NCI-H524 treated with DMSO at 0.1 percent for 48 hours (cell line): ENCODE measurements around the gene ZNF648.
A peak's percentile ranks its signal among the peaks of the same experiment; 100 is the strongest.
"Not testable (repeated sequence)": the region's sequence is repeated elsewhere in the genome, so short reads cannot be mapped to it uniquely, and the experiment has no call there.

ENCODE experiments used
- DNase-seq: peaks from one replicate; lab custom pipeline; 2025; lab: John Stamatoyannopoulos, UW

The ZNF648 gene

DNA sequence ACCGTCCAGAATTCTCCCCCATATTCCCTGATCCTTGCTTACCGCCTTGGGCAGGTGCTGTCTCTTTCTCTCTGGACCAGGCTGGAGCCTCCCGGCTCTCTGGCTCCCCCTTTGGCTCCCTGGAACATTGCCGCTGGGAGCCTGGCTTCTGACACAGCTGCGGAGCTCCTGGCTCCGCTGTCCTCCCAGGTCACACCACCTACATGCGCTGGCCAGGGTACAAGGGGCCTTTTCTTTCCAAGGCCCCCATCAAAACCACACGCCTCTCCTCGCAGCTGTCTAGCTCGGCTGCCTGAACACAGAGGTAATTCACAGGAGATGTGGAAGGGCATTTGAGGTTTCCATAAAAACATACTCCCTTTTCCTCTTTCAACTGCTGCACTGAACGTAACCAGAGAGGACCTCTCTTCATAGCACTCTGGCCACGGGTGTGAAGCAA, 7.5 kb upstream of the ZNF648 start:
- DNase-seq = no peak

DNA sequence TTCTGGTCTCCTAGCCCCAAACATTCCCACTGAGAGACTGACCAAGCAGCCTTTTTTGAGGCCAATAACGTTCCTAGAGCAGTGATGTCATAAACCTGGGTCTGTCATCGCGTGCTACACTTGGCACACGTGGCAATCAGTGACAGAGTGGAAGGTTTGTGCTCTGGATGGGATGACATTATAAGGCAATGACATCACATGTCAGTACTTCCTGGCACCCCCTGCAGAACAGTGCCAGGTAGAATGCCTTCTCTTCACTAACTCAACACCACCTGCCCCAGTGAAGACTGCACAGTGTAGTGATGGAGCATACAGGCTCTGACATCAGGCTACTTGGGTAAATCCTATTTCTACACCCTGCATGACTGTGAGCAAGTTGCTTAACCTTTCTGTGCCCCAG, 5.4 kb upstream of the ZNF648 start:
- no peak for DNase-seq

DNA sequence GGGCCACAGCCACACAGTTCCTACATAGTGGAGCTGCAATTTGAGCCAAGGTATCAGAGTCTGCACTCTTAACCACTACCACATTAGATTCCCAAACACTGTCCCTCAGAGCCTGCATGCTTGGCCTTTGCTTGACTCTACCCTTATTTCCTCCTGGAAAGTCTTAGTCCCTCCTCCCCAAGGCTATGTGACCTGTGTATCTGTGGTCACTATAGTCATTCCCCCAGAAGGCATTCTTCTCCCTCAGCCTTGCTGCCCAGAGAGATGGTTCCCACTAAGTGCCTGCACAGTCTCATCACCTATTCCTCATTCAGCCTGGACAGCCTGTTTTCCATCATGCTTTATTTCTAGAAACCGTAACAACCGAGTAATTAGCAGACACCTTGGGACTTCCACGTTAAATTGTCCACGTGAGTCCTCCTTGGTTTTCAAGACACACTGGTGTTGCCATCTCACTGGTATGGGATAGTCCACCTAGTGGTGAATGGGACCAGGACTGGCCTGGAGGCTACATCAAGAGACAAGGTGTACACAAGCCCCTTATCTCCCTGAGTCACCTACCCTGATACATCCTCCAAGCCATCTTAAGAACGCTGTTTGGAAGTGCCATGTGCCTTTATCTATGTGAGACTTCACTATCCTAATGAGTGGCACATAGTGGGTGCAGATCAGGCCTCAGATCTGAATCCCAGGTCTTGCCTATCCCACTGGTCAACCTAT, 3.8 kb upstream of the ZNF648 start:
- no peak for DNase-seq

DNA sequence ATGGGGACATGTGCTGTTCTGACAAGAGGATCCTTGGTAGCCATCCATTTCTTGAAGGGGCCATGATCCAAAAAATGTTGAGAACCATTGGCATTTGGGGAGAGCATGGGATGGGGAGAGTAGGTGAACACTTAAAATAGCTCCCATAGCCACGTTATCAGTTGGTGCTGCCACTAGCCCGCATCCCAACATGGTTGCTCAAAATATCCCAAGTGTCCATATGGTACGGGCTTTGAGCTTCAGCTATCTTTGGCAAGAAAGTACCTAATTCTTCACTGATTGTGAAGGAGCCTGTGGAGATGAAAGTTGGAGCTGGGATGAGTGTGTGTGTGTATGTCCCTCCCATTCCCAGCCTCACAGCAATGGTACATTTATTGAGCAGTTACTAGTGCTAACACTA, 3.1 kb upstream of the ZNF648 start:
- no peak for DNase-seq

DNA sequence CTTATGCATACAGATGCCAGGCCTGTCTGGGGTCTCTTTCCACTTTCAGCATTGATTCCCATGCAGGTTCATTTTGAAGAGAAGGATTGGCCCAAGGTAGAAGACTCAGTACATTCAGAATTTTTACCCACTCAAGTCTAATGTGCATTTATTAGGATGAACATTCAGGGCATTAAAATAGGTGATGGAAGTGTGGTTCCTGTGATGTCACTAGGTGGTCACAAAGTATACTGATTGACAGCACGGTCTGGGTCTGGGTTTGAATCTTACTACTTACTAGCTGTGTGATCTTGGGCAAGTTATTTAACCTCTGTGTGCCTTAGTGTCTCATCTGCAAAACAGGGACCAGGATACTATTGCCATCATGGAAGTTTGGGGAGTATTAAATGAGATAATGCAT, 711 bp upstream of the ZNF648 start:
- DNase-seq = no peak

DNA sequence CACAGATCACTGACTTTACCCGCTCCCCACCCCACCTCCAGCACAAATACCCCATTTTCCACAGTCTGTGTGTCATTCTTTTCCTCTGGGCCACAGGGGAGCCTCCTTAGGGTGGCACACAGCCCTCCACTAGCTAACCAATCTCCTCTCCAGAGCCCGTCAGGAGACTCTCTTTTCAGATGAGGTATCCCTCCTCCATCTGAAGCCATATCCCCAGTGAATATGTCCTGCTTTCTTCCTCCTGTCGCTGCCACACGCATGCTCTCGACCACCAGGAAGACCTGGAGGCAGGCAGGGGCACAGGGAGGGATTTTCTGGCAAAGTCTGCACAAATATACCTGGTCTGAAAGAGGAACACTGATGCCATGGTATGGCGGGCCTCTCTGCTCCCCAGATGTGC, 635 bp downstream of the ZNF648 start:
- DNase-seq = no peak

DNA sequence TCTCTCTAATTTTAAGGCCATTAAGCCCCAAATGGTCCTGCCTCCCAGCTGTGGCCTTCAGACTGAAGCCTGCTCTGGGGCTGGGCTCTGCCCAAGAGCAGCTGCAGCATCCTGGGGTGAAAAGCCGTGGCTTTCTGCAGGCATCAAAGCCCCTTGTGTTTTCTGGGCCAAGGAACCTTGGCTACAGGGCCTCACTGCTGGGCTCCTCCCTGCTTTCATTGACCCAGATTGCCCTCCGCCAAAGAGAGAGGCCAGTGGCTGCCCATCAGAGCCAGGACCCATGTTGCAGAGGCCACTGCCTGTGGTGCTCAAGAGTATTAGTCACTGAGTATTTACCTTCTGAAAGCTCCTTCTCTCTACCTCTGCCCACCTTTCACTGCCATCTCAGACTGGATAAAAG, 1.6 kb downstream of the ZNF648 start:
- no peak for DNase-seq

DNA sequence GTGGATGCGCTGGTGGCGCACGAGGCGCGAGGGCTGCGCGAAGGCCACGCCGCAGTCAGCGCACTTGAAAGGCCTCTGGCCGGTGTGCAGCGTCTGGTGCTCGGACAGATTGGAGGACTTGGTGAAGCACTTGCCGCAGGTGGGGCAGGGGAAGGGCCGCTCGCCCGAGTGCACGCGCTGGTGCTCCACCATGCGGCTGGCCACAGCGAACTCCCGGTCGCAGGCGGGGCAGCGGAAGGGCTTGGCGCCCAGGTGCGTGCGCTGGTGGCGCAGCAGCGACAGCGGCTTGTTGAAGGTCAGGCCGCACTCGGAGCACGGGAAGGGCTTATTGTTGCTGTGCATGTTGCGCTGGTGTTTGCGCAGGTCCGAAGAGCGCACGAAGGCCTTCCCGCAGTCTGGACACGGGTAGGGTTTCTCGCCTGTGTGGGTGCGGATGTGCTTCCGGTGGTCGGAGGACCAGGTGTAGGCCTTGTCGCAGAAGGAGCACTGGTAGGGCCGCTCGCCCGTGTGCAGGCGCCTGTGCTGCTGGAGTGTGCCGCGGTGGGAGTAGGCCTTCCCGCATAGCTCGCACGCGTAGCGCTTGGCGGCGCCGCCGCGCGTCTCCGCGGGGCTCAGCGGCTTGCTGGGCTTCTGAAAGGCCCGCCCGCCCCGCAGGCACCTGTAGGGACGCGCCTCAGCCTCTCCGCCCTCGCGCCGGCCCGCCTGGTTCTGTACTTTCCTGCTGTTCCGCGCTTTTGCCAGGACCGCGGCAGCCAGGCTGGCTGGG, 4.7 kb downstream of the ZNF648 start:
- no peak for DNase-seq

DNA sequence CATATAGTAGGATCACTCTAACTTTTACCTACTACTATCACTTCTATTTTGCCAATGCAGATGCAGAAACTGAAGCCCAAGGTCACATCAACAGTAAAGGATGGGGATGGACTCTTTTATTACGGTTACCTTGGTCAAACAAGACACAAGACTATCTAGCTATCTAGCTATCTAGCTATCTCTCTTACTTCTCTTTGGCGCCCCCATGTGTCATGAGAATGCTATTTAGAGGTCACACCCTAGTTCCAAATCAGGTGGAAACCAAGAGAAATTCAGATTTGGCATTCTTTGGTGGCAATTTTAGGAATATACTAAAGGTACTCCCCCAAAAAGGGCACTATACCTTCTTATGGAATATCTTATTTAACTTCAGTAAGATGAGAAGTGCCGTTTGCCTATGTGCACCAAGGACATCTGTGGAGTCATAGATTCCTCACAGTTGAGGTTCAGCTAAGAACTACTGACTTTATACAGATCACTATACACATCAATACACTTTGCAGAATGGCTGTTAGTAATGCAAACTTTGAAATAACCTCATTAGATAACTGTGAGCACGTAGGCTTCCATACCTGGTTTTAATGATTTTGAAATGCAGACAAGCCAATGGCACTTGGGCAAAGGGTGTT, 6.7 kb downstream of the ZNF648 start:
- DNase-seq = no peak

DNA sequence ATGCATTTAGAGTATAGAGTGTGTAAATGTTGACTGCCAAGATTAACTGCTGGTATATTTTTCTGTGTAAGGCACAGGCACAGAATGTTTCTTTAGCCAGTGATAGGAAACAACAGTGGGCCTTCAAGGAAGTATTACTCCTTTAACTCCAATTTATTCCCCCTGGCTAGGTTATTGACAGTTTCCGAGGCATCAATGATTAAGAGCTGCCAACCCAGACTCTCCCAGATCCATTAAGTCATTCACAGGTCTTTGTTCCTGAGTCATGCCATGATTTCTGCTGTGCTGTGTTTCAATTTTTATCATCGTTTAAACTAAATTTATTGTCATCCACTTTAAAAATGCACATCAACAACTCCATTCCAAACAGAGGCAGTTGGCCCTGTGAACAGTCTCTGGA, 9.2 kb downstream of the ZNF648 start:
- DNase-seq = no peak

DNA sequence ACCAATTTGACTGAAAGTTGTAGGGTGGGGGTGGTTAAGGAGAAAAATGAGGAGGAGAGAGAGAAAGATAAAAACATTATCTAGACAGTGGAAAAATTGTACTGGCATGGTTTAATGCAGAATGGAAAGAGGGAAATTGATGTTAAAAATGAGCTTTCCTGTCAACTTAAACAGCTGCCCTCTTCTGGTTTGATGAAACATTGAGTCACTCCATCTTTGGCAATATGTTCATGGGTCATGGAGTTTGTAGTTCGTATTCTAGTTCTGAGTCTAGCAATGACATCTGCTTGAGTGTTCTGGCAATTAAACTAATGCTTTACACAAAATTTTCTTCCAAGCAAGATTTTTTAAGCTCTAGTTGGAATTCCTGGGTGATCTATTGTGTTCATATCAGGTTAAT, 9.6 kb downstream of the ZNF648 start:
- DNase-seq = no peak

DNA sequence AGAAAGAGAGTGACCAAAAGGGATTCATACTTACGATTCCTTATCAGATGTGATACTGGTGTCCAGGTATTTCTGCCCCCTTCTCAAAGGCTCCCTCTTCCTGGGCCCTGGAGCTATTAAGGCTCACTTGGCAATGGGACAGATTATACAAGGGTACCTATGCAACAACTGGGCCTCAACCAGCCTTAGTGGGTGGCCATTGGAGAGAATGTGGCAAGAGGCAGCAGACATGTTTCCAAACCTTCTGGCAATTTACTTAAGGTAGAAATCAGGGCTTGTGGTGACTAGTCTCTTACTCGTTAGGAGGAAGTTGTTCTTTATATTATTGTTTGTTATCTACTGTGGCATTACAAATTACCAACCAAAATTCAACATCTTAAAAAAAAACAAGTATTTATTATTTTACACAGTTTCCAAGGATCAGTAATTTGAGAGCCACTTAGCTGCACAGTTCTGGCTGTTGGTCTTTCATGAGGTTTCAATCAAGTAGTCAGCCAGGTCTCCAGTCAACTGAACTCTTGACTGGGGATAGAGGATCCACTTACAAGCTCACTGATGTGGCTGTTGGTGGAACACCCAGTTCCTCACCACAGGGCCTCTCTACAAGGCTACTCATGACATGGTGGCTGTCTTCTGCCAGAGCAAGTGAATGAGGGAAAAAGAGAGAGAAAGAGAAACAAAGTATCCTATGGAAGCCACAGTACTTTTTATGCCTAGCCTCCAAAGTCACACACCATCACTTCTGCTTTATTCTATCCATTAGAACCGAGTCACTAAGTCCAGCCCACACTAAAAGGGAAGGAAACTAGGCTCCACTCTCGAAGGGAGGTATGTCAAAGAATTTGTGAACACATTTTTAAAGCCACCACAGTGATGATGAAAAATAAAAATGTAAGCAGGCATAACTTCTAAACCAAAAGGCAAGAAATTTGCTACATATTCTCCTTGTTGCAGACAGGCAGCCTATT, 10.7 kb downstream of the ZNF648 start:
- DNase-seq = no peak

DNA sequence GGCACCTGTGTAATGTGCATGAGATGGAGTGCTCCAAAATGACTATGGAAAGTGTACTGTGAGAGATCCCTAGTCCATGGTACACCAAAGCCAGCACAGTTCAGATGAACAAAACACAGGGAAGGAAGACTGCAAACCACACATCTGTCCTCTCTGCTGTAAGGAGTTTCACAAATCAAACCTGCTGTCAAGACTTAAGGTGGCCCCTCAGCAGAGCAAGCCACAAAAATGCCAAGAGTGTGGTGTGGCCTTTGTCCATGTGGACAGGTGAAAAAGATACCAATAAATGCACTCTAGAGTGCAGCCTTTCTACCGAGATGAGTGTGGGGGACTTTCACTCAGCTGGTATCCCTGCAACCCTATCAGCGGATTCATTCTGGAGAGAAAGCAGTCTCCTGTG, 12.9 kb downstream of the ZNF648 start:
- no peak for DNase-seq

DNA sequence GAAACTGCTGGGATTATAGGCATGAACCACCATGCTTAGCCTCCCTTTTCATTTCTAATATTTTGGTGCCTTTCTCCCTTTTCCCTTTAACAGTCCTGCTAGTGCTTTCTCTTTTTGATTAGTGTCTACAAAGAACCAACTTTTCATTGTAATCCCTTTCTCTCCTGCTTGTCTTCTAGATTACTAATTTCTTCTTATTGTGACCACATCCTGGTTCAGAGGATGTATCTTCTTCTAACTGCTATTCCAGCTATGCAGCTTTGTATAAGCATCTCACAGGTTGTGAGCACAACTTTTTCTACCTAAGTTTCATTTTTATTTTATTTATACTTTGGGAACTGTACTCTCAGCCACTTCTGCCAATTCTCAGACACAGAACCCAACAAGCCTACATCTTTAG, 14.7 kb downstream of the ZNF648 start:
- no peak for DNase-seq

DNA sequence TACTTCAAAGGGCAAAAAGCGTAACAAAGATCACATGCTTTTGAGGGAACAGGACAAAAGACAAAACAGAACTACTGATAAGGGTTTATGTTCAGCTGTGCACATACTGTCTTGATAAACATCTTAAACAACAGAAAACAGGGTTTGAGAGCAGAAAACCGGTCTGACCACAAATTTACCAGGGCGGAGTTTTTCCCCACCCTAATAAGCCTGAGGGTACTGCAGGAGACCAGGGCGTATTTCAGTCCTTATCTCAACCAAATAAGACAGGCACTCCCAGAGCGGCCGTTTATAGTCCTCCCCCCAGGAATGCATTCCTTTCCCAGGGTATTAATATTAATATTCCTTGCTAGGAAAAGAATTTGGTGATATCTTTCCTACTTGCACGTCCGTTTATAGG, 16.0 kb downstream of the ZNF648 start:
- DNase-seq = not testable (repeated sequence)

DNA sequence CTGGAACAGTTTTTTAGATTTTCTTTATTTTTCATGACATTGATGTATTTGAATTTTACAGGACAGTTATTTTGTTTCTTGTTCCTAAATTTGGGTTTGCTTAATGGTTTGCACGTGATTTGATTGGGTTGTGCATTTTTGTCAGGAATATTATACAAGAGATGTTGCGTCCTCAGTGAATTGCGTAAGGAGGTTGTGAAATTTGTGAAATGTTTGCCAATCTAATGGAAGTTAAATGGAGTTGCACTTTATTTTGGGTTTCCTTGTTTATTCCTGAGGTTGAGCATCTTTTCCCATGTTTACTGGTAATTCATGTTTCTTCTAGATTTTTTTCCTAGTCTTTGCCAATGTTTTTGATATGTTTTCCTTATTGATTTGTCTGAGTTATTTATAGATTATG, 19.9 kb downstream of the ZNF648 start:
- no peak for DNase-seq

DNA sequence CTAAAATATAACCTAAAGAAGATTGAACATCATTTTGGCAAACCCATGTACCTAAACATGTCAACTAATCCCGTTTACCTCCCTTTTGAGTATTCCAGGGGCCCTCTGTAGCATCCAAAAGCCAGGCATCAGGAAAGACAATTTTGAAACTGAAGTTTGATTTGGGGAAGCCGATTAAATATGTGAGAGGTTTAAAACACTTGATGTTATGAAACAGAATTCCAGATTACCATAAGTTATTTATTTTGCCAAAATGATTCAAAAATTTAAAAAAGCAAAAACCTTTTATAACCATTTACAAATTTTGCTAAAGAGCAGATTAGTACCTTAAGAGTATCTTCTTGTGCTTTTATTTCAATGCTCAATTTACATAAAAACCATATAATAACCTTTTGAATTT, 23.3 kb downstream of the ZNF648 start:
- DNase-seq = no peak

DNA sequence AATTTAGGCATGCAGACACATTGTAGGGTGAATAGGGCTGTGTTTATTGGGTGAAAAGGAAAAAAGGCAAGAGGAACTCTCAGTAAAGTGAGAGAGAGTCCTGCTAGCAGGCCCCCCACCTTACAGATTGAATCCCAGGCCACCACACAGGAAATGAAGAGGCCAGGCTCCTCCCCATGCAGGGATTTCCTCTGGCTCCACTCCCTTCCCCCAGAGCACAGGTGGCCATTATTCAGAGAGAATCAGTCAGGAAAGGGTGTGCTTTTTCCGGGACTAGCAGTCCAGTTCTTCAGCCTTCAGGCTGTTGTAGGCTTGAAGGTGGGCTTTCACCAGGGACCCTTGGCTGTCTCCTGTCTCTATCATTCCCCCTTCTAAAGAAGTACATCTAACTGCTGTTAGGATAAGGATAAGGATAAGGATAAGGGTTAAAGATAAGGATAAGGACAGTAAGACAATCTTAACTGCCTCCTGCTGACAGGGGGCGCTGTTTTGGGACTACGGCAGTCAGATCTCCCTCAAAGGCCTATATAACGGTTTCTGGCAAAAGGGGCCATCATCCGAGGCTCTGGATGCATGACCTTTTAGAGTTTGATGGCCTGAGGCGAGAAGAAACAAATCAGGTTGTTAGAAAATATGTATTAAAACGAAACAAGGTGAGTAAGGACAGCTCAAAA, 26.3 kb downstream of the ZNF648 start:
- no peak for DNase-seq

DNA sequence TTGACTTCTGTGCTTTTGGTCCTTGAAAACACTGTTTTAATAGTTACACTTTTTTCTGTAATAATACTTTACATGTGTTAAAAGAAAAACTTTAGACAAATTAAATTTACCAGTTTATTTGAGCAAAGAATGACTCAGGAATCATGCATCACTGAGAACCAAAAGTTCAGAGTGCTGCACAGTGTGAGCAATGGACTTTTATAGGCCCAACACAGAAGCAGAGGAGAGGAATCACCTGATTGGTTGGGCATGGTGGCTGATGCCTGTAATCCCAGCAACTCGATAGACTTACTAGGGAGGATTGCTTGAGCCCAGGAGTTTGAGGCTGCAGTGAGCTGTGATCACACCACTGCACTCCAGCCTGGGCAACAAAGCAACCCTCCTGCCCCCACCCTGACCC, 29.3 kb downstream of the ZNF648 start:
- no peak for DNase-seq

DNA sequence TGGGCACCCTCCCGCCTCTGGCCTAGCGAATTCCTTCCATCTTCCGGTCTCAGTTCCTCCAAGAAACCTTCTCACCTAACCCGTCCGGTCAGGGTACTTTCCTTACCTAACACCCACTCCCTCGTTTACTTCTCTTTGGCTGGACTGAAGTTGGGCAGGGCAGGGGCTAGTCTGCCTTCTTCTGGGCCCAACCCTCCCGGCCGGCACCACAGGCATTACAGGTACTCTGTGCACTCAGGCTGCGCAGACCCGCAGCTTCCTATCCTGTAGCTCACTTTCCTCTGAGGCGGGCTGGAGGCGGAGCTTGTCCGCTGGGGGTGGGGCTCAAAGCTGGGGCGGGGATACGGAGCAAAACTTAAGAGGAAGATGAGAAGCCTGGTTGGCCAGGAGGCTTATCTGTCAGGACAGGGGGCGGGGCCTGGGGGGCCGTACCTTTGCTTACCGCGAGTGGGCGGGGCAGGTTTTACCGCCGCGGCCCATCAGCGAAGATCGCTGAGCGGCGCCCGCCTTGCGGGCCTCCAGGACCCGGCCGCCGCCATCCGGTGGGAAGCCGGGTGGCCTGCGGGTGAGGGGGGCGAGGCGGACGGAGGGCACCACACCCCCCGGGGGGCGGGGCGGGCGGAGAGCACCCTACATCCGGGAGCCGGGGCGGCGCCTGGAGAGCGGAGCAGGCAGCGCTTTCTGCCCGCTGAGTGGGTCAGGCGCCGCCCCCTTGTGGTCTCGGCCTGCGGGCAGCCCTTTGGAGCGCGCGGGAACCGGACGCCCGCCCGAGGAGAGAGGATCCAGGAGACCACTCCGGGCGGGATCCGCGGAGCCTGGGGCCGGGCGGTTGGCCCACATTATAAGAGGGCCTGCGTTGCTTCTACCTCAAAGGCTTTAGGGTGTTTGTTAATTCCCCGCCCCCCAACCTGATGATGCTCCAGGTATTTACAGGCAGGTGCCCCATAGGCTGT, 31.9 kb downstream of the ZNF648 start:
- DNase-seq = peak; percentile 74
